Omental fat pad (tissue), 4 donors: Measurements from ENCODE around the gene SGK1. TPM values are rescaled to one million over a fixed set of nuclear protein-coding genes. Genes with fewer than 3 reads are reported as not detected.
"Not testable (repeated sequence)": the region's sequence is repeated elsewhere in the genome, so short reads cannot be mapped to it uniquely, and the experiment has no call there.

Source experiments
- ATAC-seq: fragments of 150-250 bp; one replicate; pipeline ENCODE4 v1.9.1; 2016; ENCODE audit warnings: mild to moderate bottlenecking, moderate library complexity; ENCODE audit not compliant: low FRiP score
- DNase-seq: peaks from one replicate; pipeline ENCODE4 v3.0.0-alpha.2; 2019; ENCODE audit warnings: low spot score
- CTCF ChIP-seq, 3 donors: fragments of 450-650 bp; IDR thresholded peaks; one replicate each; pipeline ENCODE4 v1.5.1; 2016 to 2017; ENCODE audit warnings: antibody characterized with exemption in 3 of 3, mild to moderate bottlenecking in 3 of 3, moderate library complexity in 2 of 3
- total RNA-seq, 4 donors: library from RNA; depleted of rRNA; stranded (reverse); fragments of >200 nt; gene quantifications; one replicate each; pipeline ENCODE4 v1.1.0, GENCODE V29; 2016

The SGK1 gene
- total RNA-seq, 4 donors from 2014 or later, result 355 to 1,386 (median 540) TPM

- no peak for DNase-seq
- no peak for TF ChIP-seq CTCF (IDR thresholded peaks at IDR 0.05)
- no peak for ATAC-seq
Measured at GRCh38 chr6:134186355-134186754, 131.6 kb downstream of the SGK1 start.

GRCh38 chr6:134185277-134185676 is 132.6 kb downstream of the SGK1 start:
- ATAC-seq, result no peak
- DNase-seq, result no peak
- no peak for TF ChIP-seq CTCF (IDR thresholded peaks at IDR 0.05)

- DNase-seq (no peak), ATAC-seq (no peak)
- no peak for TF ChIP-seq CTCF (IDR thresholded peaks at IDR 0.05)
Measured at GRCh38 chr6:134183844-134184243, 134.1 kb downstream of the SGK1 start.

- ATAC-seq (no peak), DNase-seq (no peak)
- TF ChIP-seq CTCF (IDR thresholded peaks at IDR 0.05), result no peak
Measured at GRCh38 chr6:134182528-134182927, 135.4 kb downstream of the SGK1 start.

GRCh38 chr6:134181726-134182125 is 136.2 kb downstream of the SGK1 start:
- not testable (repeated sequence) for ATAC-seq

GRCh38 chr6:134181251-134181650 is 136.7 kb downstream of the SGK1 start:
- not testable (repeated sequence) for DNase-seq, ATAC-seq

More at GRCh38 chr6:134181726-134182125, 136.2 kb downstream of the SGK1 start:
- not testable (repeated sequence) for DNase-seq

- not testable (repeated sequence) for DNase-seq, ATAC-seq
Measured at GRCh38 chr6:134180540-134180939, 137.4 kb downstream of the SGK1 start.

- peak in 2 of 3 donors; percentile 35 to 60 for TF ChIP-seq CTCF (IDR thresholded peaks at IDR 0.05)
- DNase-seq (peak; percentile 64), ATAC-seq (peak; percentile 49)
Measured at GRCh38 chr6:134178161-134179044, 139.5 kb downstream of the SGK1 start.
